Measurements from ENCODE around the gene RTN4. TPM values are rescaled to one million over a fixed set of nuclear protein-coding genes. Genes with fewer than 3 reads are reported as not detected.
A peak's percentile ranks its signal among the peaks of the same experiment; 100 is the strongest.

RTN4 gene
- total and polyA plus RNA-seq, 2 of the 4 experiments (the other 2 are of a cell fraction) = 77.8 to 588 TPM

DNA sequence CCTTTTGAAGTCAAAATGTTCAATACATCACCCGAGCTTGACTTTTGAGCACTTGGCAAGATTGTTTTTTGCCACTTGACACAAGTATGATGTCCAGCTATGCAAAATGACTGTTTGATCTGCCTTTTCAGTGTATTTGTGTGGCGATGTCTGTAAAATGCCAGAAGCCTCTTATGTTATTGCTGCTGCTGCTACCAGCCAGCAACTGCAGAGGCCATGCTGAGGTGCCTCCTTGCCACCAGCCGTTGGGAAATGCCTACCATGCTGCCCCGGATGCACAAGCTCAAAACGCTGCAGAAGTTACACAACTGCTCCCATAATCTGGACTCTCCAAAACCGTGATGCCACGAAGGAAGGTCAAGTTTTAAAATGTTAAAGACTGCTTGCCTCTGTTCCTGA is 80.3 kb downstream of the RTN4 start (continued):
- TF ChIP-seq CHD1 (IDR thresholded peaks at IDR 0.05; ENCODE audit: low read depth, low read length) = no peak
- TF ChIP-seq BHLHE40 (IDR thresholded peaks at IDR 0.05; ENCODE audit: low read depth, low read length) = no peak
- TF ChIP-seq MXI1 (IDR thresholded peaks at IDR 0.05; ENCODE audit: borderline replicate concordance, low read depth, low read length) = no peak
- no peak for TF ChIP-seq MAZ (IDR thresholded peaks at IDR 0.05; ENCODE audit: borderline replicate concordance, low read depth, low read length)
- no peak for TF ChIP-seq RAD21 (IDR thresholded peaks at IDR 0.05; ENCODE audit: low read length)

DNA sequence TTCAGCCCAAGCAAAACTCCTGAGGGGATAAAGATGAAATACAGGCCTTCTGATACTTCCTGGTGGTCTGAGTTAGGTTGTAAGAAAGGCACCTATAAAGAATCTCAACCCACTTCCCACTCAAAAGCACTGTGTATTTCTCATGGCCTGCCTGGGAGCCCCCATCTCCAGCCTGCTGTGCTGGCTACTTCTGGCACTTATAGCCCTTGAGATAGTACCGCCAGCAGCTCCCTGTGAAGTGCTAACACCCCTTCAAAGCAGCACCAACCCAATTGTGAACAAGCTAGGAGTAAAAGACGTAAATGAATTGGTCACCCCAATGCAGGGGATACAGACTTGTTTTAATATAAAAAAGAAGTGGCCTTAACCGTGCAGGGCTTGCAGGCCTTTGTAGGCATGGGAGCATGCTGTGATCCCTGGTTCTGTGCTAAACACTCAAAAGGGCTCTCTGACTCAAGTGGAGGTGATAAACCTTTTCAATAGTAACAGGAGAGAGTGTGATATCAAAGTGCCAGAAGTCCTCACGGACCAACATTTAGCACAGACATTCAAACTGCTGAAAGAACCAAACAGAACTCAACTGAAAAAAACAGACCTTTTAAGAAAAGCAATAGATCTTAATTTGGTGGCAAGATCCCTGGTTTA is 80.8 kb downstream of the RTN4 start:
- peaks cover 32% of the 10 kb centered on the region for H3K36me3 ChIP-seq (ENCODE audit: control insufficient read depth, insufficient read depth, low read length)
- H4K8ac ChIP-seq (ENCODE audit: low read depth in 2 of 2, low read length in 2 of 2) = 0 out of 4 replicates have a peak overlapping the region, but pooled peaks of 1 of the 2 experiments have one; percentile 20
- no peak overlapping the region for H2AK9ac ChIP-seq (replicated peaks; ENCODE audit: low read depth, low read length, poor library complexity)
- H3K9me3 ChIP-seq (ENCODE audit: control insufficient read depth, insufficient read depth, low read length) = no peaks in the 10 kb centered on the region
- CTCF ChIA-PET = interaction anchor here (1.1 to 1.2 kb wide), 2 partner anchors 70 to 206 kb away, joined by 3 read pairs; no protein-coding TSS in a partner anchor
- no peak overlapping the region for H2AK5ac ChIP-seq (ENCODE audit: low read depth, low read length)
- H2BK5ac ChIP-seq (ENCODE audit: low read depth, low read length, poor library complexity, severe bottlenecking) = no peak overlapping the region
- H3K4me2 ChIP-seq (ENCODE audit: low read depth, low read length) = no peak overlapping the region
- H3K4me1 ChIP-seq (ENCODE audit: control insufficient read depth, insufficient read depth, low read length) = peaks cover 6% of the 10 kb centered on the region; the same call in 1 of the 2 replicates
- in situ Hi-C loops (cut with MboI; ENCODE audit: low sequenced_read_pairs) = no loop called here
- H3K56ac ChIP-seq (ENCODE audit: extremely low read depth, insufficient read depth, low read length) = no peak overlapping the region
- no peak overlapping the region for H3K4me3 ChIP-seq (ENCODE audit: insufficient read depth, low read depth, low read length)
- POLR2A ChIA-PET (ENCODE audit: unreplicated experiment) = interaction anchor here (0.6 kb wide), 1 partner anchor 8 kb away, joined by 3 read pairs; no protein-coding TSS in a partner anchor
- BruUV-seq (replicated peaks) = no TSS peak
- H2BK15ac ChIP-seq (ENCODE audit: low read depth, low read length) = no peak overlapping the region
- H4K5ac ChIP-seq (ENCODE audit: low read depth, low read length) = no peak overlapping the region
- no CpG with 5 or more reads among the region's 4 CpGs for WGBS, 2 experiments (ENCODE audit: extremely low coverage in 2 of 2, insufficient read length in 1 of 2)
- H3K18ac ChIP-seq (ENCODE audit: low read depth, low read length) = no peak overlapping the region
- peaks cover 83% of the 10 kb centered on the region for H4K20me1 ChIP-seq (ENCODE audit: insufficient read depth, low read length)
- intact Hi-C loops (cut with micrococcal nuclease) = no loop called here
- no peak for TF ChIP-seq RCOR1 (IDR thresholded peaks at IDR 0.05; ENCODE audit: insufficient replicate concordance, low read length)
- no peak for TF ChIP-seq BHLHE40 (IDR thresholded peaks at IDR 0.05; ENCODE audit: low read depth, low read length)
- no peak for TF ChIP-seq RFX5 (IDR thresholded peaks at IDR 0.05; ENCODE audit: low read depth, low read length)
- no peak for TF ChIP-seq POLR2A (IDR thresholded peaks at IDR 0.05; ENCODE audit: low read depth, low read length)
- TF ChIP-seq MXI1 (IDR thresholded peaks at IDR 0.05; ENCODE audit: borderline replicate concordance, low read depth, low read length) = no peak
- no peak for TF ChIP-seq CHD1 (IDR thresholded peaks at IDR 0.05; ENCODE audit: low read depth, low read length)
- TF ChIP-seq, protein P1, sequence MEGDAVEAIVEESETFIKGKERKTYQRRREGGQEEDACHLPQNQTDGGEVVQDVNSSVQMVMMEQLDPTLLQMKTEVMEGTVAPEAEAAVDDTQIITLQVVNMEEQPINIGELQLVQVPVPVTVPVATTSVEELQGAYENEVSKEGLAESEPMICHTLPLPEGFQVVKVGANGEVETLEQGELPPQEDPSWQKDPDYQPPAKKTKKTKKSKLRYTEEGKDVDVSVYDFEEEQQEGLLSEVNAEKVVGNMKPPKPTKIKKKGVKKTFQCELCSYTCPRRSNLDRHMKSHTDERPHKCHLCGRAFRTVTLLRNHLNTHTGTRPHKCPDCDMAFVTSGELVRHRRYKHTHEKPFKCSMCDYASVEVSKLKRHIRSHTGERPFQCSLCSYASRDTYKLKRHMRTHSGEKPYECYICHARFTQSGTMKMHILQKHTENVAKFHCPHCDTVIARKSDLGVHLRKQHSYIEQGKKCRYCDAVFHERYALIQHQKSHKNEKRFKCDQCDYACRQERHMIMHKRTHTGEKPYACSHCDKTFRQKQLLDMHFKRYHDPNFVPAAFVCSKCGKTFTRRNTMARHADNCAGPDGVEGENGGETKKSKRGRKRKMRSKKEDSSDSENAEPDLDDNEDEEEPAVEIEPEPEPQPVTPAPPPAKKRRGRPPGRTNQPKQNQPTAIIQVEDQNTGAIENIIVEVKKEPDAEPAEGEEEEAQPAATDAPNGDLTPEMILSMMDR (conservative IDR thresholded peaks at IDR 0.05; ENCODE audit: low read depth, low read length) = no peak
- no peak for TF ChIP-seq SMC3 (IDR thresholded peaks at IDR 0.05; ENCODE audit: low read depth, low read length)
- dilution Hi-C loops (cut with HindIII; ENCODE audit: low sequenced_read_pairs, unreplicated experiment) = no loop called here
- no peak overlapping the region for H3K27ac ChIP-seq (ENCODE audit: insufficient read depth, low read length)
- no peak overlapping the region for H3K23ac ChIP-seq (ENCODE audit: low read depth, low read length)
- DNase-seq (no peak), ATAC-seq (ENCODE audit: low read depth) (no peak)
- H3K4ac ChIP-seq (ENCODE audit: low read depth, low read length) = no peak overlapping the region
- H3K79me1 ChIP-seq (ENCODE audit: low read depth in 1 of 2, low read length in 2 of 2) = peaks cover 47 to 84% of the 10 kb centered on the region in 2 experiments
- H3K14ac ChIP-seq (replicated peaks; ENCODE audit: low read depth, low read length) = no peak overlapping the region
- no peaks in the 10 kb centered on the region for H3K27me3 ChIP-seq (ENCODE audit: control insufficient read depth, insufficient read depth, low read length)
- H2AFZ ChIP-seq (replicated peaks; ENCODE audit: low read length, poor library complexity) = no peak overlapping the region
- H2BK20ac ChIP-seq (ENCODE audit: low read depth, low read length) = no peak overlapping the region
- no peak overlapping the region for H4K91ac ChIP-seq (ENCODE audit: insufficient read depth, low read depth, low read length)
- no peak overlapping the region for H3K9ac ChIP-seq (ENCODE audit: low read depth, low read length)
- H2BK120ac ChIP-seq (ENCODE audit: low read depth, low read length) = no peak overlapping the region
- H3K9me1 ChIP-seq (ENCODE audit: insufficient read depth, low read length) = peaks cover 44% of the 10 kb centered on the region
